Neutrophil (primary cell): Measurements from ENCODE around the gene SHB.

Source experiments
- H3K27ac ChIP-seq: fragments of 200-600 bp; sonication (generic); 2 replicates; pipeline ENCODE4 v1.5.1; 2016; ENCODE audit warnings: mild to moderate bottlenecking, moderate library complexity
- H3K27me3 ChIP-seq: fragments of 200-600 bp; sonication (generic); 2 replicates; pipeline ENCODE4 v1.6.0; 2016; ENCODE audit warnings: mild to moderate bottlenecking
- H3K36me3 ChIP-seq: fragments of 200-600 bp; sonication (generic); 2 replicates; pipeline ENCODE4 v1.5.1; 2017
- H3K4me1 ChIP-seq, 2 experiments: fragments of 200-600 bp in 1 of 2; sonication (generic) in 1 of 2; 1 replicate in 1 of 2; 2 replicates in 1 of 2; pipeline versions ENCODE4 v1.5.1 to v1.6.1; 2013 to 2016; ENCODE audit warnings: low read depth in 1 of 2, low read length in 1 of 2, mild to moderate bottlenecking in 1 of 2, moderate library complexity in 1 of 2; ENCODE audit not compliant: control insufficient read depth in 1 of 2, insufficient read depth in 1 of 2
- H3K4me3 ChIP-seq, 2 experiments: fragments of 200-600 bp in 1 of 2; sonication (generic) in 1 of 2; 1 replicate in 1 of 2; 2 replicates in 1 of 2; pipeline ENCODE4 v1.5.1; 2013 to 2016; ENCODE audit warnings: low read depth in 1 of 2, low read length in 1 of 2, mild to moderate bottlenecking in 1 of 2, moderate library complexity in 1 of 2
- H3K9me3 ChIP-seq: fragments of 200-600 bp; sonication (generic); 2 replicates; pipeline ENCODE4 v1.5.1; 2016
- TF ChIP-seq, protein P1 (sequence below): fragments of 200-600 bp; sonication (generic); IDR thresholded peaks from 2 replicates; pipeline ENCODE4 v1.5.1; 2016; ENCODE audit warnings: antibody characterized with exemption

Gene SHB

DNA sequence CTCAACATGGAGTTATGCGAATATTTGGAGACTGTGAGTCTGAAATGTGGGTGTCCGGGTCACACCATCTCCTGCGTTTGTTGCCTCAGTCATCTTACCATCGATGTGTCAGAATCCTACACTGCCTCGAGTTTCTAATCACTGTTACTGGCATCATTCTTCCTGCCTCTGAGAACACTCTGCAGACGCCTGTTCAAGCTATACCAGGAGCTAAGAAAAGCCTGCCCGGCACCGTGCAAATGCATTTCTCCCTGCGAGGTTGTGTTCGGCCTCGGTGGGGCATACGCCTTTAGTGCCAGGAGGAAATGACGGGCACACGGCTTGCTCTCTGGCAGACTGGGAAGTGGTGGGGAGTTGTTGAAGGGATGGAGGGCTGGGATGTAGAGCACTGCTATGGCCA lies 133.9 kb downstream of the SHB start:
- Histone ChIP-seq H3K4me1 (no peaks in the 10 kb centered on the region), H3K27ac (no peak overlapping the region)

DNA sequence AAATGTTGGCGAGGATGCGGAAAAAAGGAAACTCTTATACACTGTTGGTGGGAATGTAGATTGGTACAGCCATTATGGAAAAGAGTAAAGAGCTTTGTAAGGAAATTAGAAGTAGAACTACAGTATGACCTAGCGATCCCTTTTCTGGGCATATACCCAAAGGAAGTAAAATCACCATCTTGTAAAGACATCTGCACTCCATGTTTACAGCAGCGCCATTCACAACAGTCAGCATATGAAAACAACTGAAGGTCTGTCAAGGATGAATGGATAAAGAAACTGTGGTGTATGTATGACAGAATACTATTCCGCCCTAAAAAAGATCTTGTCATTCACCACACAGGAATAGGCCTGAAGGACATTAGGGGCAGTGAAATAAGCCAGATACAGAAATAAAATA lies 137.4 kb downstream of the SHB start:
- no peak overlapping the region for H3K27ac ChIP-seq
- H3K4me1 ChIP-seq, result no peaks in the 10 kb centered on the region
- H3K9me3 ChIP-seq, result no peaks in the 10 kb centered on the region
- TF ChIP-seq, protein P1, sequence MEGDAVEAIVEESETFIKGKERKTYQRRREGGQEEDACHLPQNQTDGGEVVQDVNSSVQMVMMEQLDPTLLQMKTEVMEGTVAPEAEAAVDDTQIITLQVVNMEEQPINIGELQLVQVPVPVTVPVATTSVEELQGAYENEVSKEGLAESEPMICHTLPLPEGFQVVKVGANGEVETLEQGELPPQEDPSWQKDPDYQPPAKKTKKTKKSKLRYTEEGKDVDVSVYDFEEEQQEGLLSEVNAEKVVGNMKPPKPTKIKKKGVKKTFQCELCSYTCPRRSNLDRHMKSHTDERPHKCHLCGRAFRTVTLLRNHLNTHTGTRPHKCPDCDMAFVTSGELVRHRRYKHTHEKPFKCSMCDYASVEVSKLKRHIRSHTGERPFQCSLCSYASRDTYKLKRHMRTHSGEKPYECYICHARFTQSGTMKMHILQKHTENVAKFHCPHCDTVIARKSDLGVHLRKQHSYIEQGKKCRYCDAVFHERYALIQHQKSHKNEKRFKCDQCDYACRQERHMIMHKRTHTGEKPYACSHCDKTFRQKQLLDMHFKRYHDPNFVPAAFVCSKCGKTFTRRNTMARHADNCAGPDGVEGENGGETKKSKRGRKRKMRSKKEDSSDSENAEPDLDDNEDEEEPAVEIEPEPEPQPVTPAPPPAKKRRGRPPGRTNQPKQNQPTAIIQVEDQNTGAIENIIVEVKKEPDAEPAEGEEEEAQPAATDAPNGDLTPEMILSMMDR, result no peak
- H3K36me3 ChIP-seq, result no peaks in the 10 kb centered on the region
- no peaks in the 10 kb centered on the region for H3K27me3 ChIP-seq
- no peak overlapping the region for H3K4me3 ChIP-seq

More for the DNA sequence above, 133.9 kb downstream of the SHB start:
- Histone ChIP-seq H3K27me3 (no peaks in the 10 kb centered on the region), H3K9me3 (no peaks in the 10 kb centered on the region), H3K4me3 (no peak overlapping the region), H3K36me3 (no peaks in the 10 kb centered on the region)
- TF ChIP-seq, protein P1, result no peak

DNA sequence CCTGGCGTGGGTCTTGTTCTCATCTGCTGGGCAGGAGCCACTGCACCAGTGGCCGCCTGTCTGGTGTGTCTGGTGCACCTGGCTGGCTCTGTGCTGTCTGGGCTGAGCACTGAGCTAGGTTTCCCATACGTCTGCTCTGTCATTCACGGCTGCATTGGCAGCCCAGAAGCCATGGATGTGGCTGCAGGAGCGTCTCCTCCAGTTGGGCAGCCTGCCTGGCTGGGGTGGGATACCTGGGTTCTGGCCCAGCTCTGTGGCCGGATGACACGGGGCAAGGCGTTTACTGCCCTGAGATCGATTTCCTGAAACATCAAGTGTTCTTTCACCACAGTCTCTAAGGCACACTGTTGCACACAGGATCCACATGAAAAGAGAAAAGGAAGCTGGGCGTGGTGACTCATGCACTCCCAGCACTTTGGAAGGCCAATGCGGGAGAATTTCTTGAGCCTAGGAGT lies 139.6 kb downstream of the SHB start:
- Histone ChIP-seq H3K27me3 (no peaks in the 10 kb centered on the region), H3K36me3 (no peaks in the 10 kb centered on the region), H3K4me1 (no peaks in the 10 kb centered on the region), H3K27ac (no peak overlapping the region), H3K4me3 (no peak overlapping the region), H3K9me3 (no peaks in the 10 kb centered on the region)
- TF ChIP-seq, protein P1, result no peak

DNA sequence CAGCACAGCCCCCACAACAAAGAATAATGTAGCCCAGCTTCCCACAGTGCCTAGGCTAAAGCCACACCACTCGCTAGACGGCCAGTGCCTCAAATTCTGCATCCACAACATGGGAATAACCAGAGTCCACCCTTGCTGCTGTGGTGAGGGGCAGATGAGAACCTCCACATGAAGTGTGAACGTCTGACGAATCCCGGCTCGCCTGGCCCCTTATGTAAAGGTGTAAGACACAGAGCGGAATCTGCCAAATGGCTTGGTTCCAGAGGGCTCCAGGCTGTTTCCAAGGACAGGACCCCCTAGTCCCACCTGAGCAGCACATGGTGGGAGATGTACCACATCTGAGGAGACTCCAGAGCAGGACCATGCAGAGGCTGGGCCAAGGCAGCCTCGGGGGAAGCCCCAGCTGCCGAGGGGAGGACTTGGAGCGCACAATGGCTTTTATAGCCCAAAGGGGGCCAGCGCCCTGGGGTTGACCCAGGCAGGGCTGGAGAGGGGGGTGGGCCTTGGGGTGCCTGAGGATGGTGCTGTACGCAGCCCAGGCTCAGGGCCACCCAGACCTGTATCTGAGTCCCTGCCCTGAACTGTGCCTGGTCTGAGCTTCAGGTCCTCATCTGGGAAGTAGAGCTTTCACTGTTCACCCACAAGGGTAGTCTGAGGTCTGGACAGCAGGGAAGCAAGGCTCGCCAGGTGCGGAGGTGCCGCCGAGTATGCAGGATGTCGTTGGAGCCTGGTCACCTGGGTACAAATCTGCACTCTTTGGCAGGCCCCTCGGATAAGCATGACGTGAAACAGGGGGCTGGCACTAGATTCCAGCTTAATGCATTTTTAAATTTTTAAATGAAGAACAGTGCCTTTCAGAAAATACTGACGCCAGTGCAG lies 140.2 kb downstream of the SHB start:
- no peaks in the 10 kb centered on the region for H3K4me1 ChIP-seq
- H3K27ac ChIP-seq, result no peak overlapping the region
- no peaks in the 10 kb centered on the region for H3K27me3 ChIP-seq
- H3K4me3 ChIP-seq, result no peak overlapping the region
- H3K9me3 ChIP-seq, result no peaks in the 10 kb centered on the region
- H3K36me3 ChIP-seq, result no peaks in the 10 kb centered on the region
- TF ChIP-seq, protein P1, result no peak

DNA sequence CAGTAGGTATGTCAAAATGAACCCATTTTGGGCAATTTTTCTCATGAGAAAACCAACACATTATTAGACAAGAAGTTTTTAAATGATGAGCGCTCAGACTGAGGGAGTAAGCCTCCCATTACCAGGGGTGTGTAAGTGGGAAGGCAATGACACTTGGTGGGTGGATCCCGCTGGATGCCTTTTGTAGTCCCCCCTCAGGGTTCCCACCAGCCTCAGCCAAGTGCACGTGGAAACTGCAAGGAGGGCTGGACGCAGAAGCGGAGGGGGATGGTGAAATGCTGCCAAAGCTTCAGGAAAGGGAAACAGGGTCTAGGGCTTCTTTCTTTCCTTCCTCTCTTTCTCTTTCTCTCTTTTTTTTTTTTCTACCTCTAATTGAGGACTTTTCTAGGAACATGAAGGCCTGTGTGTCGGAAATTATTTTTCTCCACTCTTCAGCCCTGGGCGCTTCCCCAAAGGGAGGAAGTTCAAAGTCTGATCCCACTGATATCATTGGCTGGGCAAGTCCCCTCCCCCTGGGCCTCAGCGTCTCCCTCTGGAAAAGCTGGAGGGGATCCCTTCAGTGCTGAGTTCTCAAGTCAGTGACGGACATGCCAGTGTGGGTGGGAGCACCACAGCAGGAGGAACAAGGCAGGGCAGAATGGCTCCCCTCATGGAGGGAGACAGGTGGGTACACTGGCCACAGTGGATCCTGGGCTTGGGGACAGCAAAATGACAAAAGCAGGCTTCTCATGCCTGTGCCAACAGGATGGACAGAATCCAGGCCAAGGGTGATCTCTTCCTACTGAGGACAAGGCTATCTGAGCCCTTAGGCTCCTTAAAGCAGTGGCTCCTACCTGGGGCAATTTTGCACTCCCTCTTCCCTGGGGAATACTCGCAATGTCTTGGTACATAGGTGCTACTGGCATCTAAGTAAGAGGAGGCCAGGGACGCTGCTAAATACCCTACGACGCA lies 141.2 kb downstream of the SHB start:
- Histone ChIP-seq H3K27ac (no peak overlapping the region), H3K36me3 (no peaks in the 10 kb centered on the region), H3K4me3 (no peak overlapping the region), H3K9me3 (no peaks in the 10 kb centered on the region), H3K27me3 (no peaks in the 10 kb centered on the region), H3K4me1 (no peaks in the 10 kb centered on the region)
- TF ChIP-seq, protein P1, result no peak
